Epithelial cell of proximal tubule (primary cell): Measurements from ENCODE around the gene MARCHF3. TPM values are rescaled to one million over a fixed set of nuclear protein-coding genes. Genes with fewer than 3 reads are reported as not detected.

Experiments
- DNase-seq: peaks from one replicate; pipeline ENCODE4 v3.0.0-alpha.2; 2011; ENCODE audit warnings: low read depth
- H3K4me3 ChIP-seq: 2 replicates; pipeline ENCODE4 v1.5.1; 2011; ENCODE audit warnings: low read depth, mild to moderate bottlenecking, low read length
- CTCF ChIP-seq: conservative IDR thresholded peaks from 2 replicates; pipeline ENCODE4 v1.5.1; 2012; ENCODE audit warnings: low read depth, mild to moderate bottlenecking, low read length
- total RNA-seq: library from RNA; depleted of rRNA; stranded (reverse); fragments of >200 nt; gene quantifications from 2 replicates; pipeline ENCODE4 v1.2.3, GENCODE V29; 2015

Gene MARCHF3
- total RNA-seq, 1 donor from 2014 or later: 5.0 TPM

GRCh38 chr5:126959188-126959587, 71.2 kb downstream of the MARCHF3 start:
- no peak for DNase-seq
- no peak for TF ChIP-seq CTCF
- H3K4me3 ChIP-seq: no peak overlapping the region

- no peak for DNase-seq
- TF ChIP-seq CTCF: no peak
- no peak overlapping the region for H3K4me3 ChIP-seq
These were observed 73.4 kb downstream of the MARCHF3 start for GRCh38 chr5:126956991-126957390.

GRCh38 chr5:126954981-126955380, 75.4 kb downstream of the MARCHF3 start:
- H3K4me3 ChIP-seq: no peak overlapping the region
- DNase-seq: no peak
- no peak for TF ChIP-seq CTCF

GRCh38 chr5:126953640-126954039, 76.7 kb downstream of the MARCHF3 start:
- H3K4me3 ChIP-seq: no peak overlapping the region
- no peak for DNase-seq
- no peak for TF ChIP-seq CTCF

- H3K4me3 ChIP-seq: no peak overlapping the region
- TF ChIP-seq CTCF: no peak
- DNase-seq: no peak
These were observed 80.9 kb downstream of the MARCHF3 start for GRCh38 chr5:126949475-126949874.

GRCh38 chr5:126948453-126948852, 81.9 kb downstream of the MARCHF3 start:
- no peak for DNase-seq
- TF ChIP-seq CTCF: no peak
- no peak overlapping the region for H3K4me3 ChIP-seq

- DNase-seq: no peak
- H3K4me3 ChIP-seq: no peak overlapping the region
- no peak for TF ChIP-seq CTCF
These were observed 82.4 kb downstream of the MARCHF3 start for GRCh38 chr5:126948011-126948355.
